ENCODE data around the gene DMD.

DMD gene

DNA sequence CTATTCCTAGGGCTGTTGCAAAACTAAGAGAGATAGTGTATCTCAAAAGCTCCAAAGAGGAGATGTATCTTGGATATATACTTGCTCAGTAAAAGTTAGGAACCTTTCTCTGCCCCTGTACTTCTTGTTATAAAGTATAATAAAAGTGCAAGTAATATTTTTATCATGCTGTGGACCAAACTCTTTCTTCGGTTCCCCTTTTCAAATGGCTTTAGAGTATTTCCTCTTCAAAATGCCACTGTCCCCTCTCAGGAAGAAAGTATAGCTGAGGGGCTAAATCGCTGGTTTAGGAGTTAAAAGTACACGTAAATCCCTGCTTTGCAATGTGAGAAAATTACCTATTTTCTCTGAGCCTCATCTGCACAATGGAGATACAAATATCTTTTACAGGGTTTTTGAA is 1970.4 kb downstream of the DMD start:
- no peak overlapping the region for H3K27ac ChIP-seq (ENCODE audit: low read length)
- H3K4me1 ChIP-seq (ENCODE audit: low read length), result no peaks in the 10 kb centered on the region
- DNase-seq, result no peak
- no peaks in the 10 kb centered on the region for H3K36me3 ChIP-seq (replicated peaks; ENCODE audit: insufficient read depth, low read length)
- no peak overlapping the region for H2AFZ ChIP-seq (ENCODE audit: low read length)
- H3K79me2 ChIP-seq (ENCODE audit: low read length), result no peaks in the 10 kb centered on the region
- no peaks in the 10 kb centered on the region for H3F3A ChIP-seq (ENCODE audit: insufficient read depth, low read length)
- H3K4me2 ChIP-seq (ENCODE audit: low read depth, low read length), result no peak overlapping the region
- no peak overlapping the region for H3K9ac ChIP-seq (ENCODE audit: low read length)
- TF ChIP-seq, protein P1, sequence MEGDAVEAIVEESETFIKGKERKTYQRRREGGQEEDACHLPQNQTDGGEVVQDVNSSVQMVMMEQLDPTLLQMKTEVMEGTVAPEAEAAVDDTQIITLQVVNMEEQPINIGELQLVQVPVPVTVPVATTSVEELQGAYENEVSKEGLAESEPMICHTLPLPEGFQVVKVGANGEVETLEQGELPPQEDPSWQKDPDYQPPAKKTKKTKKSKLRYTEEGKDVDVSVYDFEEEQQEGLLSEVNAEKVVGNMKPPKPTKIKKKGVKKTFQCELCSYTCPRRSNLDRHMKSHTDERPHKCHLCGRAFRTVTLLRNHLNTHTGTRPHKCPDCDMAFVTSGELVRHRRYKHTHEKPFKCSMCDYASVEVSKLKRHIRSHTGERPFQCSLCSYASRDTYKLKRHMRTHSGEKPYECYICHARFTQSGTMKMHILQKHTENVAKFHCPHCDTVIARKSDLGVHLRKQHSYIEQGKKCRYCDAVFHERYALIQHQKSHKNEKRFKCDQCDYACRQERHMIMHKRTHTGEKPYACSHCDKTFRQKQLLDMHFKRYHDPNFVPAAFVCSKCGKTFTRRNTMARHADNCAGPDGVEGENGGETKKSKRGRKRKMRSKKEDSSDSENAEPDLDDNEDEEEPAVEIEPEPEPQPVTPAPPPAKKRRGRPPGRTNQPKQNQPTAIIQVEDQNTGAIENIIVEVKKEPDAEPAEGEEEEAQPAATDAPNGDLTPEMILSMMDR (IDR thresholded peaks at IDR 0.05; ENCODE audit: low read length), result no peak
- TF ChIP-seq EZH2 (optimal IDR thresholded peaks at IDR 0.05; ENCODE audit: low read depth, low read length) (no peak), EZH2phosphoT487 (IDR thresholded peaks at IDR 0.05; ENCODE audit: low read length) (no peak)
- H3K9me3 ChIP-seq (replicated peaks; ENCODE audit: insufficient read depth, low read length), result no peaks in the 10 kb centered on the region
- H3K27me3 ChIP-seq (replicated peaks; ENCODE audit: insufficient read depth, low read length), result no peaks in the 10 kb centered on the region
- H3K9me2 ChIP-seq (replicated peaks; ENCODE audit: insufficient read depth, low read length), result no peaks in the 10 kb centered on the region
- H4K20me1 ChIP-seq (ENCODE audit: insufficient read depth, low read length), result no peaks in the 10 kb centered on the region
- H3K4me3 ChIP-seq (ENCODE audit: low read length), result no peak overlapping the region

DNA sequence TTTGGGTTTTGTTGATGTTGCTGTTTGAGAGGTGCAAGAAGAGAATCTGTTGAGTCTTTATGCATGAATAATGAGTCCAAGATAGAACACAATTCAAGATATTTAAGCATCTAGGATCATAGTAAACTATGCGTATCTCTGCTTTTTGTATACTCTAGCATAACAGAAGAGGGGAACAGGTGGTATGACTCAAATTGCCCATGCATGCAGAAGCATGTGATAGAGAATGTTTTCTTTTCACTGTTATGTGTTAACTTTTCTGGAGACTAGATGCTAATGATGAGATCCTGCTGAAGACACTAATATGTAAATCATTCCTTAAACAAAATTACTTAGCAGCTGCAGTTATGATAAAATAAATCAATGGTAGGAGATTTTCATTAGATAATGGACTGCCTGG is 1974.2 kb downstream of the DMD start:
- Histone ChIP-seq H3K27ac (ENCODE audit: low read length) (no peak overlapping the region), H2AFZ (ENCODE audit: low read length) (no peak overlapping the region), H3K9ac (ENCODE audit: low read length) (no peak overlapping the region), H3K36me3 (replicated peaks; ENCODE audit: insufficient read depth, low read length) (no peaks in the 10 kb centered on the region), H3K9me3 (replicated peaks; ENCODE audit: insufficient read depth, low read length) (no peaks in the 10 kb centered on the region), H3K79me2 (ENCODE audit: low read length) (no peaks in the 10 kb centered on the region), H3K27me3 (replicated peaks; ENCODE audit: insufficient read depth, low read length) (no peaks in the 10 kb centered on the region), H4K20me1 (ENCODE audit: insufficient read depth, low read length) (no peaks in the 10 kb centered on the region), H3K9me2 (replicated peaks; ENCODE audit: insufficient read depth, low read length) (no peaks in the 10 kb centered on the region), H3K4me2 (ENCODE audit: low read depth, low read length) (no peak overlapping the region), H3K4me3 (ENCODE audit: low read length) (no peak overlapping the region), H3K4me1 (ENCODE audit: low read length) (no peaks in the 10 kb centered on the region), H3F3A (ENCODE audit: insufficient read depth, low read length) (no peaks in the 10 kb centered on the region)
- TF ChIP-seq, protein P1 (IDR thresholded peaks at IDR 0.05; ENCODE audit: low read length), result no peak
- TF ChIP-seq EZH2 (optimal IDR thresholded peaks at IDR 0.05; ENCODE audit: low read depth, low read length), result no peak
- TF ChIP-seq EZH2phosphoT487 (IDR thresholded peaks at IDR 0.05; ENCODE audit: low read length), result no peak
- DNase-seq, result no peak

DNA sequence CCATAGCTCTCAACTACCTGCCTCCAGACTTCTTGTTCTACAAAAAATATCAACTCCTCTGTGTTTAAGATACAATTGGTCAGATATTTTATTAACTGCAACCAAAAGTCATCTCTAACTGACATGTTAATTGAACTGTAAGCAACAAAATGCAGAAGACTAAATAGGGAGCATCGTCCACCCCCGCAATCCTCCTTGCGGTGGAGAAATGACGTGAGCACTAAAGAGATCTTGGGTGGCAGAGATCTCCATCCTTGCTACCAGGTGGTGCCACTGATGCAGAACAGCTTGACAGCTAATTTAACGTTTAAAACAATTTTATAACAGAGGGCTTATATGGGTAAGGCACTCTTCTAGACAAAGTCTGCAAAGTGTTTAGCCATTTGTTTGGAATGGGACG is 1975.1 kb downstream of the DMD start:
- Histone ChIP-seq H3K9ac (ENCODE audit: low read length) (no peak overlapping the region), H3K4me3 (ENCODE audit: low read length) (no peak overlapping the region), H4K20me1 (ENCODE audit: insufficient read depth, low read length) (no peaks in the 10 kb centered on the region), H3K4me1 (ENCODE audit: low read length) (no peaks in the 10 kb centered on the region), H3K36me3 (replicated peaks; ENCODE audit: insufficient read depth, low read length) (no peaks in the 10 kb centered on the region), H3K79me2 (ENCODE audit: low read length) (no peaks in the 10 kb centered on the region), H3K4me2 (ENCODE audit: low read depth, low read length) (no peak overlapping the region), H3F3A (ENCODE audit: insufficient read depth, low read length) (no peaks in the 10 kb centered on the region), H3K9me3 (replicated peaks; ENCODE audit: insufficient read depth, low read length) (no peaks in the 10 kb centered on the region), H2AFZ (ENCODE audit: low read length) (no peak overlapping the region), H3K9me2 (replicated peaks; ENCODE audit: insufficient read depth, low read length) (no peaks in the 10 kb centered on the region), H3K27me3 (replicated peaks; ENCODE audit: insufficient read depth, low read length) (no peaks in the 10 kb centered on the region), H3K27ac (ENCODE audit: low read length) (no peak overlapping the region)
- DNase-seq, result no peak
- TF ChIP-seq EZH2 (optimal IDR thresholded peaks at IDR 0.05; ENCODE audit: low read depth, low read length) (no peak), EZH2phosphoT487 (IDR thresholded peaks at IDR 0.05; ENCODE audit: low read length) (no peak)
- TF ChIP-seq, protein P1 (IDR thresholded peaks at IDR 0.05; ENCODE audit: low read length), result no peak

Data from MM.1S (cell line).